ENCODE results near the gene RRP1. TPM values are rescaled to one million over a fixed set of nuclear protein-coding genes. Genes with fewer than 3 reads are reported as not detected.

Gene RRP1
- total and polyA plus RNA-seq, 2 donors (not counting 1 experiment from before 2014, with no cell fraction given), result 8.6 to 12.7 TPM

- no peak overlapping the region for H3K9ac ChIP-seq (ENCODE audit: insufficient read depth, low read length)
- H2AFZ ChIP-seq (ENCODE audit: low read length), result no peak overlapping the region
- H4K20me1 ChIP-seq (ENCODE audit: control insufficient read depth, extremely low read depth, insufficient read depth, low read length), result no peaks in the 10 kb centered on the region
- no peak overlapping the region for H3K27ac ChIP-seq (ENCODE audit: insufficient read depth, low read length)
- H3K9me3 ChIP-seq (ENCODE audit: control insufficient read depth, insufficient read depth, low read depth, low read length), result no peaks in the 10 kb centered on the region
- no peak overlapping the region for H3K4me3 ChIP-seq (replicated peaks in 1 of 4; ENCODE audit: control extremely low read depth in 1 of 4, insufficient read depth in 1 of 4, low read depth in 3 of 4, low read length in 4 of 4)
- H3K36me3 ChIP-seq (ENCODE audit: control insufficient read depth, insufficient read depth, low read length), result no peaks in the 10 kb centered on the region
- no peaks in the 10 kb centered on the region for H3K79me2 ChIP-seq (ENCODE audit: control insufficient read depth, insufficient read depth, low read length)
- no peaks in the 10 kb centered on the region for H3K4me1 ChIP-seq (ENCODE audit: control insufficient read depth, extremely low read depth, insufficient read depth, low read length)
- DNase-seq (ENCODE audit: low read depth in 2 of 2), result no peak
- H3K27me3 ChIP-seq (ENCODE audit: control insufficient read depth, insufficient read depth, low read length), result no peaks in the 10 kb centered on the region
- H3K4me2 ChIP-seq (ENCODE audit: extremely low read depth, insufficient read depth, low read length), result no peak overlapping the region
- TF ChIP-seq CTCF (conservative IDR thresholded peaks at IDR 0.05 in 1 of 2, IDR thresholded peaks at IDR 0.05 in 1 of 2; ENCODE audit: low read depth in 1 of 2, low read length in 2 of 2) (no peak), EZH2 (IDR thresholded peaks at IDR 0.05; ENCODE audit: low read length, missing control alignments) (no peak)
Measured at GRCh38 chr21:43835861-43836260, 46.5 kb downstream of the RRP1 start.

- Histone ChIP-seq H2AFZ (ENCODE audit: low read length) (no peak overlapping the region), H3K27ac (ENCODE audit: insufficient read depth, low read length) (no peak overlapping the region), H3K9ac (ENCODE audit: insufficient read depth, low read length) (no peak overlapping the region), H3K79me2 (ENCODE audit: control insufficient read depth, insufficient read depth, low read length) (no peaks in the 10 kb centered on the region), H3K4me2 (ENCODE audit: extremely low read depth, insufficient read depth, low read length) (no peak overlapping the region), H3K4me1 (ENCODE audit: control insufficient read depth, extremely low read depth, insufficient read depth, low read length) (no peaks in the 10 kb centered on the region), H4K20me1 (ENCODE audit: control insufficient read depth, extremely low read depth, insufficient read depth, low read length) (no peaks in the 10 kb centered on the region), H3K4me3 (replicated peaks in 1 of 4; ENCODE audit: control extremely low read depth in 1 of 4, insufficient read depth in 1 of 4, low read depth in 3 of 4, low read length in 4 of 4) (no peak overlapping the region), H3K36me3 (ENCODE audit: control insufficient read depth, insufficient read depth, low read length) (no peaks in the 10 kb centered on the region), H3K27me3 (ENCODE audit: control insufficient read depth, insufficient read depth, low read length) (no peaks in the 10 kb centered on the region), H3K9me3 (ENCODE audit: control insufficient read depth, insufficient read depth, low read depth, low read length) (no peaks in the 10 kb centered on the region)
- DNase-seq (ENCODE audit: low read depth in 2 of 2), result no peak
- TF ChIP-seq CTCF (conservative IDR thresholded peaks at IDR 0.05 in 1 of 2, IDR thresholded peaks at IDR 0.05 in 1 of 2; ENCODE audit: low read depth in 1 of 2, low read length in 2 of 2) (no peak), EZH2 (IDR thresholded peaks at IDR 0.05; ENCODE audit: low read length, missing control alignments) (no peak)
Measured at GRCh38 chr21:43836616-43837015, 47.2 kb downstream of the RRP1 start.

- no peak overlapping the region for H3K9ac ChIP-seq (ENCODE audit: insufficient read depth, low read length)
- H3K36me3 ChIP-seq (ENCODE audit: control insufficient read depth, insufficient read depth, low read length), result no peaks in the 10 kb centered on the region
- no peaks in the 10 kb centered on the region for H3K27me3 ChIP-seq (ENCODE audit: control insufficient read depth, insufficient read depth, low read length)
- no peak for TF ChIP-seq EZH2 (IDR thresholded peaks at IDR 0.05; ENCODE audit: low read length, missing control alignments)
- TF ChIP-seq CTCF (conservative IDR thresholded peaks at IDR 0.05 in 1 of 2, IDR thresholded peaks at IDR 0.05 in 1 of 2; ENCODE audit: low read depth in 1 of 2, low read length in 2 of 2), result no peak
- H3K4me3 ChIP-seq (replicated peaks in 1 of 4; ENCODE audit: control extremely low read depth in 1 of 4, insufficient read depth in 1 of 4, low read depth in 3 of 4, low read length in 4 of 4), result no peak overlapping the region
- H2AFZ ChIP-seq (ENCODE audit: low read length), result no peak overlapping the region
- H3K4me2 ChIP-seq (ENCODE audit: extremely low read depth, insufficient read depth, low read length), result no peak overlapping the region
- no peaks in the 10 kb centered on the region for H3K79me2 ChIP-seq (ENCODE audit: control insufficient read depth, insufficient read depth, low read length)
- H4K20me1 ChIP-seq (ENCODE audit: control insufficient read depth, extremely low read depth, insufficient read depth, low read length), result no peaks in the 10 kb centered on the region
- H3K4me1 ChIP-seq (ENCODE audit: control insufficient read depth, extremely low read depth, insufficient read depth, low read length), result no peaks in the 10 kb centered on the region
- no peak overlapping the region for H3K27ac ChIP-seq (ENCODE audit: insufficient read depth, low read length)
- no peaks in the 10 kb centered on the region for H3K9me3 ChIP-seq (ENCODE audit: control insufficient read depth, insufficient read depth, low read depth, low read length)
- DNase-seq (ENCODE audit: low read depth in 2 of 2), result no peak
Measured at GRCh38 chr21:43840259-43840658, 50.9 kb downstream of the RRP1 start.

All from fibroblast of lung (primary cell).